ENCODE measurements around the gene NOTO. TPM values are rescaled to one million over a fixed set of nuclear protein-coding genes. Genes with fewer than 3 reads are reported as not detected.

NOTO gene
- total and polyA plus RNA-seq, 2 experiments from 2014 or later: not detected

GRCh38 chr2:73176881-73177644, 25.3 kb upstream of the NOTO start:
- no peaks in the 10 kb centered on the region for H3K79me2 ChIP-seq
- peak; percentile 95 for DNase-seq (ENCODE audit: low spot score)
- H3K27me3 ChIP-seq: peaks cover 38% of the 10 kb centered on the region
- H3K9me2 ChIP-seq (replicated peaks; ENCODE audit: insufficient read depth): no peaks in the 10 kb centered on the region
- TF ChIP-seq CTCF (IDR thresholded peaks at IDR 0.05; ENCODE audit: poor library complexity) (peak; percentile 99), EZH2 (IDR thresholded peaks at IDR 0.05; ENCODE audit: borderline replicate concordance) (no peak)
- H3K9me3 ChIP-seq (ENCODE audit: low read depth): no peaks in the 10 kb centered on the region
- H2AFZ ChIP-seq: peak overlapping the region; percentile 89
- no peak overlapping the region for H3K27ac ChIP-seq
- WGBS (ENCODE audit: low lambda C conversion rate, missing lambda C conversion rate): 2% methylated on average over 41 of the region's 56 CpGs
- peak overlapping the region; percentile 97 for H3K4me2 ChIP-seq
- peaks cover 12% of the 10 kb centered on the region for H3K4me1 ChIP-seq (ENCODE audit: insufficient read depth)
- H3K36me3 ChIP-seq (replicated peaks; ENCODE audit: insufficient read depth, low read depth): no peaks in the 10 kb centered on the region
- H4K20me1 ChIP-seq (ENCODE audit: insufficient read depth, poor library complexity, severe bottlenecking): no peaks in the 10 kb centered on the region
- peak overlapping the region; percentile 59 for H3K4me3 ChIP-seq

- Histone ChIP-seq H3K4me2 (peak overlapping the region; percentile 97), H3K27me3 (peaks cover 38% of the 10 kb centered on the region), H3K4me1 (ENCODE audit: insufficient read depth) (peaks cover 12% of the 10 kb centered on the region), H3K9me2 (replicated peaks; ENCODE audit: insufficient read depth) (no peaks in the 10 kb centered on the region), H3K36me3 (replicated peaks; ENCODE audit: insufficient read depth, low read depth) (no peaks in the 10 kb centered on the region), H3K9me3 (ENCODE audit: low read depth) (no peaks in the 10 kb centered on the region), H3K79me2 (no peaks in the 10 kb centered on the region), H3K27ac (no peak overlapping the region), H3K4me3 (no peak overlapping the region), H4K20me1 (ENCODE audit: insufficient read depth, poor library complexity, severe bottlenecking) (no peaks in the 10 kb centered on the region), H2AFZ (peak overlapping the region; percentile 19)
- TF ChIP-seq EZH2 (IDR thresholded peaks at IDR 0.05; ENCODE audit: borderline replicate concordance) (no peak), EZH2phosphoT487 (IDR thresholded peaks at IDR 0.05; ENCODE audit: low read depth, severe bottlenecking, unreplicated experiment) (no peak), CTCF (IDR thresholded peaks at IDR 0.05; ENCODE audit: poor library complexity) (no peak)
- no peak for DNase-seq (ENCODE audit: low spot score)
- 28% methylated on average over 12 of the region's 12 CpGs for WGBS (ENCODE audit: low lambda C conversion rate, missing lambda C conversion rate)
These were observed 24.6 kb upstream of the NOTO start for GRCh38 chr2:73177645-73178255.

- Histone ChIP-seq H3K27ac (no peak overlapping the region), H3K79me2 (no peaks in the 10 kb centered on the region), H3K4me2 (no peak overlapping the region), H4K20me1 (ENCODE audit: insufficient read depth, poor library complexity, severe bottlenecking) (no peaks in the 10 kb centered on the region), H2AFZ (no peak overlapping the region), H3K9me2 (replicated peaks; ENCODE audit: insufficient read depth) (no peaks in the 10 kb centered on the region), H3K9me3 (ENCODE audit: low read depth) (no peaks in the 10 kb centered on the region), H3K4me3 (no peak overlapping the region), H3K36me3 (replicated peaks; ENCODE audit: insufficient read depth, low read depth) (no peaks in the 10 kb centered on the region), H3K27me3 (peaks cover 3% of the 10 kb centered on the region), H3K4me1 (ENCODE audit: insufficient read depth) (peaks cover 1% of the 10 kb centered on the region)
- 88% methylated on average over 2 of the region's 2 CpGs for WGBS (ENCODE audit: low lambda C conversion rate, missing lambda C conversion rate)
- TF ChIP-seq EZH2 (IDR thresholded peaks at IDR 0.05; ENCODE audit: borderline replicate concordance): no peak
- TF ChIP-seq CTCF (IDR thresholded peaks at IDR 0.05; ENCODE audit: poor library complexity): no peak
- no peak for TF ChIP-seq EZH2phosphoT487 (IDR thresholded peaks at IDR 0.05; ENCODE audit: low read depth, severe bottlenecking, unreplicated experiment)
- no peak for DNase-seq (ENCODE audit: low spot score)
These were observed 16.4 kb upstream of the NOTO start for GRCh38 chr2:73185965-73186364.

Measured in hepatocyte (in vitro differentiated cells).